DOHH2 (cell line): ENCODE results near the gene SEC31A.
"Not testable (repeated sequence)": the region's sequence is repeated elsewhere in the genome, so short reads cannot be mapped to it uniquely, and the experiment has no call there.

Experiments used
- H3F3A ChIP-seq: fragments of 200-600 bp; sonication (generic), shearing (Covaris generic); 2 replicates; pipeline ENCODE4 v1.6.0; 2016; ENCODE audit warnings: antibody characterized with exemption, mild to moderate bottlenecking; ENCODE audit not compliant: control insufficient read depth, insufficient read depth
- H3K27ac ChIP-seq: fragments of 200-600 bp; sonication (generic); 2 replicates; pipeline ENCODE4 v1.5.1; 2014; ENCODE audit warnings: low read depth, mild to moderate bottlenecking, low read length, moderate library complexity
- H3K27me3 ChIP-seq: fragments of 200-600 bp; sonication (generic); 2 replicates; pipeline ENCODE4 v1.6.1; 2014; ENCODE audit warnings: mild to moderate bottlenecking, low read length, mixed read lengths; ENCODE audit not compliant: control insufficient read depth
- H3K36me3 ChIP-seq: fragments of 200-600 bp; sonication (generic); 2 replicates; pipeline ENCODE4 v1.6.1; 2014; ENCODE audit warnings: mild to moderate bottlenecking, low read length, moderate library complexity, mixed read lengths; ENCODE audit not compliant: control insufficient read depth
- H3K4me1 ChIP-seq: fragments of 200-600 bp; sonication (generic); 2 replicates; pipeline ENCODE4 v1.6.1; 2014; ENCODE audit warnings: mild to moderate bottlenecking, low read length, mixed read lengths; ENCODE audit not compliant: control insufficient read depth
- H3K4me2 ChIP-seq: fragments of 200-600 bp; sonication (generic); 2 replicates; pipeline ENCODE4 v1.6.0; 2014; ENCODE audit warnings: mild to moderate bottlenecking, low read length, moderate library complexity
- H3K4me3 ChIP-seq: fragments of 200-600 bp; sonication (generic); 2 replicates; pipeline ENCODE4 v1.5.1; 2014; ENCODE audit warnings: mild to moderate bottlenecking, low read length, mixed read lengths
- H3K79me2 ChIP-seq: fragments of 200-600 bp; sonication (generic); 2 replicates; pipeline ENCODE4 v1.6.1; 2014; ENCODE audit warnings: mild to moderate bottlenecking, low read length, mixed read lengths; ENCODE audit not compliant: control insufficient read depth
- H3K9me2 ChIP-seq: fragments of 200-600 bp; sonication (generic); replicated peaks from 2 replicates; pipeline ENCODE4 v1.6.1; 2014; ENCODE audit warnings: mild to moderate bottlenecking, low read length, mixed read lengths; ENCODE audit not compliant: control insufficient read depth
- H3K9me3 ChIP-seq: fragments of 200-600 bp; sonication (generic); 2 replicates; pipeline ENCODE4 v1.6.1; 2014; ENCODE audit warnings: antibody characterized with exemption, low read length, mixed read lengths; ENCODE audit not compliant: control insufficient read depth, insufficient read depth
- H4K20me1 ChIP-seq: fragments of 200-600 bp; sonication (generic); 2 replicates; pipeline ENCODE4 v1.6.0; 2014; ENCODE audit warnings: low read depth, mild to moderate bottlenecking, antibody characterized with exemption, low read length, moderate library complexity; ENCODE audit not compliant: control insufficient read depth, insufficient read depth
- EZH2phosphoT487 ChIP-seq: fragments of 200-600 bp; sonication (generic); IDR thresholded peaks from 2 replicates; pipeline ENCODE4 v1.6.1; 2017; ENCODE audit warnings: borderline replicate concordance, mild to moderate bottlenecking, antibody characterized with exemption, low read length, moderate library complexity, mixed read lengths
- TF ChIP-seq, protein P1 (sequence below): fragments of 200-600 bp; sonication (generic); IDR thresholded peaks from one replicate; pipeline ENCODE4 v1.5.1; 2014; ENCODE audit warnings: antibody characterized with exemption, mild to moderate bottlenecking, low read depth, low read length; ENCODE audit not compliant: poor library complexity, severe bottlenecking

SEC31A gene

DNA sequence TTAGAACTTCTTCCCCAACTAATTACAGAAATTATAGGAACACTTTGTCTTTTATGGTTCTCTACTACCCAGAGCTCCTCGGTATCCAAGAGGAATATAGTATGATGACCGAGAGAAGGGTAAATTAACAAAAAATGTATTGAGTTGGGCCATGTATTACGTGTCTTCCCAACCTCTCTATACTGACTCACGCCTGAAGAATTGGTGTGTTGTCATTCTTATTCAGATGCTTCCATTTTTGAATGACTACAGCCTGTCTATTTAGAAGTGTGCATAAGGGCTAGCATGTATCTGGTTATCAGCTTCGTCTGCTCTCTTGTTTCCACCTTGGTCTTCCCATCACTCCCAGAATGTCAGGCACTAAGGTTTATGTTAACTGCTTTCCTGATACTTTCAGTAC lies 67.9 kb downstream of the SEC31A start:
- H3K4me3 ChIP-seq, result no peak overlapping the region
- TF ChIP-seq, protein P1, sequence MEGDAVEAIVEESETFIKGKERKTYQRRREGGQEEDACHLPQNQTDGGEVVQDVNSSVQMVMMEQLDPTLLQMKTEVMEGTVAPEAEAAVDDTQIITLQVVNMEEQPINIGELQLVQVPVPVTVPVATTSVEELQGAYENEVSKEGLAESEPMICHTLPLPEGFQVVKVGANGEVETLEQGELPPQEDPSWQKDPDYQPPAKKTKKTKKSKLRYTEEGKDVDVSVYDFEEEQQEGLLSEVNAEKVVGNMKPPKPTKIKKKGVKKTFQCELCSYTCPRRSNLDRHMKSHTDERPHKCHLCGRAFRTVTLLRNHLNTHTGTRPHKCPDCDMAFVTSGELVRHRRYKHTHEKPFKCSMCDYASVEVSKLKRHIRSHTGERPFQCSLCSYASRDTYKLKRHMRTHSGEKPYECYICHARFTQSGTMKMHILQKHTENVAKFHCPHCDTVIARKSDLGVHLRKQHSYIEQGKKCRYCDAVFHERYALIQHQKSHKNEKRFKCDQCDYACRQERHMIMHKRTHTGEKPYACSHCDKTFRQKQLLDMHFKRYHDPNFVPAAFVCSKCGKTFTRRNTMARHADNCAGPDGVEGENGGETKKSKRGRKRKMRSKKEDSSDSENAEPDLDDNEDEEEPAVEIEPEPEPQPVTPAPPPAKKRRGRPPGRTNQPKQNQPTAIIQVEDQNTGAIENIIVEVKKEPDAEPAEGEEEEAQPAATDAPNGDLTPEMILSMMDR, result no peak
- TF ChIP-seq EZH2phosphoT487, result no peak
- H4K20me1 ChIP-seq, result no peaks in the 10 kb centered on the region
- H3K9me2 ChIP-seq, result no peaks in the 10 kb centered on the region
- no peaks in the 10 kb centered on the region for H3K27me3 ChIP-seq
- H3K4me2 ChIP-seq, result no peak overlapping the region
- H3K27ac ChIP-seq, result no peak overlapping the region
- H3K9me3 ChIP-seq, result no peaks in the 10 kb centered on the region
- 0 out of 2 replicates have a peak, but pooled peaks cover 4% of the 10 kb centered on the region for H3F3A ChIP-seq
- H3K4me1 ChIP-seq, result no peaks in the 10 kb centered on the region
- H3K79me2 ChIP-seq, result no peaks in the 10 kb centered on the region
- peaks cover 74% of the 10 kb centered on the region for H3K36me3 ChIP-seq

DNA sequence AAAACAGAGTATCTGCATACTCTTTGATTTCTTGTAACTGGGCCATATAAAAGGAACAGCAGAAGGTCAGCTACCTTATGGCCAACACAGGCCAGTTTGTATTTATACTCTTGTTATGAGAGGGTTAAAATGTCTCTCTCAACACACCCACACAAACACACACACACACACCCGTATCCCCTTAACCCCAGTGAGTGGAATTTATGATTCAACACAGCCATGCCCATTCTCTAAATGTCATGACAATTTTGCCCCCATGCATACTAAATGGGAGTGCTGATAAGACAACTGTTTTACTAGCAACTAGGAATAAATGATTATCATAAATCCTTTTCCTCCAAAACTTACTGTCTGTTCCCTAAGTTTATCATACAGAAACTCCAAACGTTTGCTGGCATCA lies 70.3 kb downstream of the SEC31A start:
- TF ChIP-seq, protein P1, result no peak
- TF ChIP-seq EZH2phosphoT487, result no peak
- H3K36me3 ChIP-seq, result peaks cover 64% of the 10 kb centered on the region
- no peaks in the 10 kb centered on the region for H3K9me2 ChIP-seq
- H3K27me3 ChIP-seq, result no peaks in the 10 kb centered on the region
- H3F3A ChIP-seq, result 0 out of 2 replicates have a peak, but pooled peaks cover 4% of the 10 kb centered on the region
- no peaks in the 10 kb centered on the region for H3K79me2 ChIP-seq
- H3K4me3 ChIP-seq, result no peak overlapping the region
- H3K9me3 ChIP-seq, result no peaks in the 10 kb centered on the region
- no peak overlapping the region for H3K27ac ChIP-seq
- H4K20me1 ChIP-seq, result no peaks in the 10 kb centered on the region
- no peaks in the 10 kb centered on the region for H3K4me1 ChIP-seq
- no peak overlapping the region for H3K4me2 ChIP-seq

DNA sequence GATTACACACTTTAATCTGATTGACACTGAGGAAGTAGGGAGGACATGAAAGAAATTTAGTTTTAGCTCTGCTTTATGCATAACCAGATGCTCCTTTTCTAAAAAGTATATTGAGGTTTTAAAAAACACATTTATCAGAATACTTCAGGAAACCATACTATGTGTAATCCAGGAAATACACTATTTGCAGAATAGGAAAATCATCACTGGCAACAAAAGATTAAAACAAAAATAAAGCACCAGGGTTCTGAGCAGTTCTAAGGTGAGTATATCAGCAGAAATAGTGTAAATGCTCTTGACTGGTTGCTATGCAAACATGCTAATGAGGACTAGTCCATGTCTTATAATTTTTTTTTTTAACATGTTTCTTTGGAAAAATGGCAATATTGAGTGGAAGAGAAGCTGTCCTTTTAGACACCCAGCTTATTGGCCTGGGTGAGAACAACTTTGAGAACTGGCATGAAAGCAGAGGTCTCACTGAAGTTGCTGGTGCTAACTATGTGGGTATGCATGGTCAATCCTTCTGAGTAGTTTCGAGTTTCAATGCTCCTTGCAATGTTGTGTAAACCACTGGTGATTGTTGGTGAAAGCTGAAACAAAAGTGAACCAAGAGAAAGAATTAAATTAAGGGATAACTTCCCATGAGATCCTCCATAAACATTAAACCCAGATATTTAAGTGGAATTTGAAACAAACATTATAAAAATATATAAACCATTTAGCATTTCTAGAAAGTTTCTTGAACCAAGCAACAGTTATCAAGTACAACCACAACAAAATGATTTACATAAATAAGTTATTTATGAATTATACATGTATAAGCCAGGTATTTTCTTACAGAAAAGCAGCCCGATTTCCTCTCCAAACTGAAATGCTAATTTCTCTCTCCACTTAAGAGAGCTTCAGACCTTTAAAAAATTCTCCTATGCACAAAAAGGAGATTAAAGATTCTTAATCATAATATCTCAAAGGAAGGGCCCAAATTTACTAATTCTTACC lies 72.0 kb downstream of the SEC31A start:
- Histone ChIP-seq H3K27ac (no peak overlapping the region), H3K9me3 (no peaks in the 10 kb centered on the region), H4K20me1 (no peaks in the 10 kb centered on the region), H3K4me3 (no peak overlapping the region), H3K4me2 (no peak overlapping the region), H3K27me3 (no peaks in the 10 kb centered on the region), H3K36me3 (peaks cover 49% of the 10 kb centered on the region), H3F3A (0 out of 2 replicates have a peak, but pooled peaks cover 4% of the 10 kb centered on the region), H3K79me2 (no peaks in the 10 kb centered on the region), H3K9me2 (no peaks in the 10 kb centered on the region), H3K4me1 (no peaks in the 10 kb centered on the region)
- TF ChIP-seq, protein P1, result no peak
- TF ChIP-seq EZH2phosphoT487, result no peak

DNA sequence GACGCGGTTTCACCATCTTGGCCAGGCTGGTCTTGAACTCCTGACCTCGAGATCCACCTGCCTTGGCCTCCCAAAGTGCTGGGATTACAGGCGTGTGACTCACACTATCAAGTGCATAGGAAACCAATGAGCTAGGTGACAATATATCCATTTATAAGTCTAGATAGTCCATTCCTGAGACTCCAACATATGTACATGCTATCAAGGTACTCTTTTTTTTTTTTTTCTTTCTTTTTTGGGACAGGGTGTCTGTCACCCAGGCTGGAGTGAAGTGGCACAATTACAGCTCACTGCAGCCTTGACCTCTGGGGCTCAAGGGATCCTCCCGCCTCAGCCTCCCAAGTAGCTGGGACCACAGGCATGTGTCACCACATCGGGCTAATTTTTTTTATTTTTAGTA lies 74.1 kb downstream of the SEC31A start:
- not testable (repeated sequence) for H3K4me1 ChIP-seq, H3F3A ChIP-seq, H3K4me3 ChIP-seq, H3K9me3 ChIP-seq, H3K4me2 ChIP-seq, H3K79me2 ChIP-seq, H3K9me2 ChIP-seq, H4K20me1 ChIP-seq, H3K27me3 ChIP-seq, H3K27ac ChIP-seq
- H3K36me3 ChIP-seq, result peaks cover 30% of the 10 kb centered on the region
